Neural cell (in vitro differentiated cells): ENCODE measurements around the gene FHL1.
"Not testable (repeated sequence)": the region's sequence is repeated elsewhere in the genome, so short reads cannot be mapped to it uniquely, and the experiment has no call there.

ENCODE experiments used
- EP300 ChIP-seq: fragments of 450-650 bp; conservative IDR thresholded peaks from 2 replicates; pipeline ENCODE4 v1.6.1; 2014; ENCODE audit warnings: antibody characterized with exemption, mild to moderate bottlenecking, moderate library complexity; ENCODE audit not compliant: poor library complexity, severe bottlenecking
- EZH2 ChIP-seq: fragments of 200-600, 300-800 bp; shearing (Covaris generic), sonication (generic); IDR thresholded peaks from 2 replicates; pipeline ENCODE4 v1.6.1; 2014; ENCODE audit warnings: antibody characterized with exemption, low read length, borderline replicate concordance, mild to moderate bottlenecking; ENCODE audit not compliant: insufficient read depth, poor library complexity, severe bottlenecking
- TF ChIP-seq, protein P1 (sequence below): fragments of 450-650 bp; IDR thresholded peaks from 2 replicates; pipeline ENCODE4 v1.5.1; 2014; ENCODE audit warnings: antibody characterized with exemption, mild to moderate bottlenecking, moderate library complexity; ENCODE audit not compliant: poor library complexity, severe bottlenecking

DNA sequence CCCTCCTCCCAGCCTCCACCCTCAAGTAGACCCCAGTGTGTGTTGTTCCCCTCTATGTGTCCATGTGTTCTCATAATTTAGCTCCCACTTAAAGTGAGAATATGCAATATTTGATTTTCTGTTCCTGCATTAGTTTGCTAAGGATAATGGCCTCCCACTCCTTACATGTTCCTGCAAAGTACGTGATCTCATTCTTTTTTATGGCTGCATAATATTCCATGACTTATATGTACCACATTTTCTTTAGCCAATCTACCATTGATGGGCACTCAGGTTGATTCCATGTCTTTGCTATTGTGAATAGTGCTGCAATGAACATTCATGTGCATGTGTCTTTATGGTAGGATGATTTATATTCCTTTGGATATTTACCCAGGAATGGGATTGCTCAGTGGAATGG lies 38.4 kb upstream of the FHL1 start:
- TF ChIP-seq EP300, EZH2: not testable (repeated sequence)
- TF ChIP-seq, protein P1, sequence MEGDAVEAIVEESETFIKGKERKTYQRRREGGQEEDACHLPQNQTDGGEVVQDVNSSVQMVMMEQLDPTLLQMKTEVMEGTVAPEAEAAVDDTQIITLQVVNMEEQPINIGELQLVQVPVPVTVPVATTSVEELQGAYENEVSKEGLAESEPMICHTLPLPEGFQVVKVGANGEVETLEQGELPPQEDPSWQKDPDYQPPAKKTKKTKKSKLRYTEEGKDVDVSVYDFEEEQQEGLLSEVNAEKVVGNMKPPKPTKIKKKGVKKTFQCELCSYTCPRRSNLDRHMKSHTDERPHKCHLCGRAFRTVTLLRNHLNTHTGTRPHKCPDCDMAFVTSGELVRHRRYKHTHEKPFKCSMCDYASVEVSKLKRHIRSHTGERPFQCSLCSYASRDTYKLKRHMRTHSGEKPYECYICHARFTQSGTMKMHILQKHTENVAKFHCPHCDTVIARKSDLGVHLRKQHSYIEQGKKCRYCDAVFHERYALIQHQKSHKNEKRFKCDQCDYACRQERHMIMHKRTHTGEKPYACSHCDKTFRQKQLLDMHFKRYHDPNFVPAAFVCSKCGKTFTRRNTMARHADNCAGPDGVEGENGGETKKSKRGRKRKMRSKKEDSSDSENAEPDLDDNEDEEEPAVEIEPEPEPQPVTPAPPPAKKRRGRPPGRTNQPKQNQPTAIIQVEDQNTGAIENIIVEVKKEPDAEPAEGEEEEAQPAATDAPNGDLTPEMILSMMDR = not testable (repeated sequence)
